GM12864 (cell line): ENCODE results near the gene CTSZ.

Source experiments
- DNase-seq: peaks from one replicate; pipeline ENCODE4 v3.0.0-alpha.2; 2011; ENCODE audit warnings: low read depth
- H3K4me3 ChIP-seq: 2 replicates; pipeline ENCODE4 v1.5.1; 2011; ENCODE audit warnings: mild to moderate bottlenecking, low read depth, low read length, control low read depth
- CTCF ChIP-seq: IDR thresholded peaks from 2 replicates; pipeline ENCODE4 v1.5.1; 2011; ENCODE audit warnings: low read depth, mild to moderate bottlenecking, moderate library complexity, low read length, control low read depth, inconsistent platforms; ENCODE audit errors: missing control alignments

The CTSZ gene

DNA sequence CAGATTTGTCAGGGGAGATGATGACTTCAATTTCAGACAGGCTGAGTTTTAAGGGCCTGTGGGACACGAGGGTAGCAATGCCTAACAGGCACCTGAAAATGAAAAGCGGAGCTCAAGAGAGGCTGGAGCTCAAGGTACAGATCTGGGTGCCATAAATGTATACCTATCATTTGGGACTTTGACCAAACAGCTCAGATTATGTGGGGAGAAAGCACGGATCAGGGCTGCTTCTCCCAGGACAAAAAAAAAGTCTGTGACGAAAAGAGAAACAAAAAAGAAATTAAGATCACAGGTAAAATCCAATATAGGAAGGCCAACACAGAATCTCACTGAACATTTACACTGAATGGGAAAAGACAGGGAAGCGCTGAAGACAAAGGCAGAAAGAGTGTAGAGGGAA, 33.6 kb upstream of the CTSZ start:
- DNase-seq = no peak
- TF ChIP-seq CTCF = no peak
- peak overlapping the region; percentile 91 for H3K4me3 ChIP-seq

GRCh38 chr20:59039233-59039632, 32.2 kb upstream of the CTSZ start:
- TF ChIP-seq CTCF = no peak
- no peak overlapping the region for H3K4me3 ChIP-seq
- DNase-seq = no peak

DNA sequence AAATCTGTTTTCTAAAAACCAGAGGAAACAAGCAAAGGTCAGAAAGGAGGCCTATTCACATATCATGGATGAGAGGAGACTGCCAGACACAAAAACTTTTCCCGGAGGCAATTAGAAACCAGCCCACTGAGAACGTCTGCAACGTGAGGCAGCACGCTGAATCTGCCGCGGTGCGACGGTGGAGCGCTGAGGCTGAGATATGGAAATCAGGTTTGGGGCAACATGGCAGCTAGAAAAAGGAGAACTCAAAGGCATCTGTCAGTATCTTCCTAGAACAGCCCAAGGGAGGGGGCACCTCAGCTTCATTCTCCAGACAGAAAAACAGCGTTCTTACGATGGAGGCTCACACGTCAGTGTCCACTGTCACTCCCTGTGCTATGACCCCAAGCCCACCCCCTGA, 30.3 kb upstream of the CTSZ start:
- no peak for TF ChIP-seq CTCF
- DNase-seq = no peak
- no peak overlapping the region for H3K4me3 ChIP-seq

- TF ChIP-seq CTCF = no peak
- no peak overlapping the region for H3K4me3 ChIP-seq
- no peak for DNase-seq
Measured at GRCh38 chr20:59035381-59035780, 28.3 kb upstream of the CTSZ start.

GRCh38 chr20:59033616-59034165, 26.6 kb upstream of the CTSZ start:
- H3K4me3 ChIP-seq = no peak overlapping the region
- no peak for TF ChIP-seq CTCF
- no peak for DNase-seq

- H3K4me3 ChIP-seq = peak overlapping the region; percentile 66; the same call in 1 of the 2 replicates
- no peak for DNase-seq
- no peak for TF ChIP-seq CTCF
Measured at GRCh38 chr20:59033093-59033492, 26.0 kb upstream of the CTSZ start.

GRCh38 chr20:59032713-59033059, 25.6 kb upstream of the CTSZ start:
- peak overlapping the region; percentile 66 for H3K4me3 ChIP-seq
- no peak for DNase-seq
- peak; percentile 25 for TF ChIP-seq CTCF
